A673 (cell line): Measurements from ENCODE around the gene STK40.

Source experiments
- CTCF ChIP-seq: fragments of 300-800, 200-600 bp; sonication (generic); conservative IDR thresholded peaks from 2 replicates; pipeline ENCODE4 v1.5.1; 2017; ENCODE audit warnings: low read depth, mild to moderate bottlenecking, antibody characterized with exemption, low read length, moderate library complexity, mixed read lengths
- EZH2 ChIP-seq: fragments of 200-600 bp; sonication (generic); IDR thresholded peaks from 2 replicates; pipeline ENCODE4 v1.6.1; 2017; ENCODE audit warnings: borderline replicate concordance, low read depth, mild to moderate bottlenecking, mixed read lengths, antibody characterized with exemption, low read length; ENCODE audit not compliant: poor library complexity, severe bottlenecking

GRCh38 chr1:36398370-36398977, 12.8 kb upstream of the STK40 start:
- no peak for TF ChIP-seq CTCF
- no peak for TF ChIP-seq EZH2
